ENCODE measurements around the gene LIMCH1. TPM values are rescaled to one million over a fixed set of nuclear protein-coding genes. Genes with fewer than 3 reads are reported as not detected.

LIMCH1 gene
- polyA plus RNA-seq, 1 experiment: 1.1 TPM

DNA sequence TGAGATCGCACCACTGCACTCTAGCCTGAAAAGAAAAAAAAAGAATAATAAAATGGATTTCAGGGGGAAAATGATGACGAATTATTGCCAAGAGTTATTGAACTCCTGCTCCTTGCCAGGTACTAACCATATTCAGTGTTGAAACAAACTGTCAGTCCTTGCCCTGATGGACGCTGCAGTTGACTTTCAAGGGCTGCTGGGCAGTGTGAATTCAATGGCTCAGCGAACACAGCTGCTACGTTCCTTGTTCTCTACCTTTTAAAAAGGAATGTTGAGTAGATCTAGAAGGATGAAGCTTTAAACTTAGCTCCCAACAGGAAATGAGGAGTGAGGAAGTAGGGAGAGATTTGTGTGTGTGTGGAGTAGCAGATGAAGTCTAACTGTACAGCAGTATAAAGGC lies 2.7 kb downstream of the LIMCH1 start:
- peaks cover 4% of the 10 kb centered on the region for H3K27me3 ChIP-seq (ENCODE audit: control insufficient read depth, insufficient read depth, low read length)
- H3K9me3 ChIP-seq (ENCODE audit: control insufficient read depth, insufficient read depth, low read length): no peaks in the 10 kb centered on the region
- no peak overlapping the region for H3K4me3 ChIP-seq (ENCODE audit: low read depth, low read length)
- no peak overlapping the region for H3K27ac ChIP-seq (ENCODE audit: low read depth, low read length)
- DNase-seq (ENCODE audit: low read depth, low spot score): no peak
- ChIA-PET POLR2A (no interaction called here), CTCF (no interaction called here)
- TF ChIP-seq CTCF (IDR thresholded peaks at IDR 0.05; ENCODE audit: low read depth, low read length): no peak

DNA sequence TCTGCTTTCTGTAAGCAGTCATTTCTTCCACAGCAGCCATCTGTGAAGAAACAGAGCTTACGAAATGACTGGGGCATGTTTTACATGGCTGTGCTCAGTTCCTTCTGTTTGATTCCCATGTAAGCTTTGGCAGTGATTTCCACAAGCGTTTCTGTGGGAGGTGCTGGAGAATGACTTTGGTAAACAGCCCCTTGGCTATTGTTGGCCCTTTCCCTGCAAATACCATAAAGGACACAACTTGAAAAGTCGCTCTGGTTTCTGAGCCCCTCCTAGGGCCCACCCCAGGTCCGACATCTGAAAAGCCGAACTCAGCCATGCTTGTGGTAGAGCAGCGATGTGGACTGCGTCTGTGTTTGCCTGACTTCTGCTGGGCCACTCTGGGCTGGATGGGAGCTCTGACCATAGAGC lies 3.7 kb downstream of the LIMCH1 start:
- H3K27ac ChIP-seq (ENCODE audit: low read depth, low read length): no peak overlapping the region
- no peak for TF ChIP-seq CTCF (IDR thresholded peaks at IDR 0.05; ENCODE audit: low read depth, low read length)
- ChIA-PET CTCF (no interaction called here), POLR2A (no interaction called here)
- no peak for DNase-seq (ENCODE audit: low read depth, low spot score)
- no peaks in the 10 kb centered on the region for H3K9me3 ChIP-seq (ENCODE audit: control insufficient read depth, insufficient read depth, low read length)
- H3K27me3 ChIP-seq (ENCODE audit: control insufficient read depth, insufficient read depth, low read length): peaks cover 4% of the 10 kb centered on the region
- no peak overlapping the region for H3K4me3 ChIP-seq (ENCODE audit: low read depth, low read length)

GRCh38 chr4:41542526-41543275 lies 4.7 kb downstream of the LIMCH1 start:
- ChIA-PET CTCF (interaction anchor here (0.5 kb wide), 1 partner anchor 370 kb away, joined by 3 read pairs; no protein-coding TSS in a partner anchor), POLR2A (no interaction called here)
- Histone ChIP-seq H3K4me3 (ENCODE audit: low read depth, low read length) (no peak overlapping the region), H3K27me3 (ENCODE audit: control insufficient read depth, insufficient read depth, low read length) (peaks cover 4% of the 10 kb centered on the region), H3K27ac (ENCODE audit: low read depth, low read length) (no peak overlapping the region), H3K9me3 (ENCODE audit: control insufficient read depth, insufficient read depth, low read length) (no peaks in the 10 kb centered on the region)
- TF ChIP-seq CTCF (IDR thresholded peaks at IDR 0.05; ENCODE audit: low read depth, low read length): no peak
- DNase-seq (ENCODE audit: low read depth, low spot score): no peak

- POLR2A ChIA-PET: no interaction called here
- Histone ChIP-seq H3K27me3 (ENCODE audit: control insufficient read depth, insufficient read depth, low read length) (peaks cover 6% of the 10 kb centered on the region), H3K9me3 (ENCODE audit: control insufficient read depth, insufficient read depth, low read length) (no peaks in the 10 kb centered on the region), H3K27ac (ENCODE audit: low read depth, low read length) (no peak overlapping the region), H3K4me3 (ENCODE audit: low read depth, low read length) (no peak overlapping the region)
- CTCF ChIA-PET: no interaction called here
- DNase-seq (ENCODE audit: low read depth, low spot score): no peak
- TF ChIP-seq CTCF (IDR thresholded peaks at IDR 0.05; ENCODE audit: low read depth, low read length): no peak
These were observed 7.3 kb downstream of the LIMCH1 start for GRCh38 chr4:41545238-41545637.

DNA sequence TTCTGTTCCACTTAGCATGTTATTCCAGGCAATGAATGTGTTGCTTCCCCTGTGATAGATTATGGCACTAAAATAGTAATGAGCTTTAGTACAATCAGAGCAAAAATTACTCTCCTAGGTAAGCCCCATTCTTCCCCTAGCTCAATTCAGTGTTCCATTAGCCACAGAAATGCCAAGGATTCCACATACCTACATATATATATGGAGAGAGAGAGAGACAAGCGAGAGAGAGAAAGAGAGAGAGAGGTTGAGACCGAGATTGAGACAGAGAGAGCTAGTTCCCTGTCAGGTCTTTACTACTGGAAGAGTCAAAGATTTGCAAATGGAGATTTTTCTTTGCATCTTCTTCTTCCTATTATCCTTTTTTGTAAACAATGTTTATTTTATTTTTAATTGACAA lies 8.7 kb downstream of the LIMCH1 start:
- ChIA-PET POLR2A (no interaction called here), CTCF (no interaction called here)
- Histone ChIP-seq H3K4me3 (ENCODE audit: low read depth, low read length) (no peak overlapping the region), H3K27ac (ENCODE audit: low read depth, low read length) (no peak overlapping the region), H3K9me3 (ENCODE audit: control insufficient read depth, insufficient read depth, low read length) (no peaks in the 10 kb centered on the region), H3K27me3 (ENCODE audit: control insufficient read depth, insufficient read depth, low read length) (peaks cover 6% of the 10 kb centered on the region)
- DNase-seq (ENCODE audit: low read depth, low spot score): no peak
- TF ChIP-seq CTCF (IDR thresholded peaks at IDR 0.05; ENCODE audit: low read depth, low read length): no peak
